CD4-positive, alpha-beta T cell treated with Interleukin-15 for 1 hour (primary cell): ENCODE results near the gene NABP2.
A peak's percentile ranks its signal among the peaks of the same experiment; 100 is the strongest.
"Not testable (repeated sequence)": the region's sequence is repeated elsewhere in the genome, so short reads cannot be mapped to it uniquely, and the experiment has no call there.

Experiments used
- DNase-seq: peaks from one replicate; pipeline ENCODE4 v3.0.0-alpha.2; 2020

Gene NABP2

GRCh38 chr12:56224102-56224701 lies at the start of gene NABP2:
Gene NABP2 (plus strand): TSS chr12:56224342. CDS start chr12:56224857, 515 bp downstream.
- DNase-seq = peak; percentile 92

- no peak for DNase-seq
Measured at GRCh38 chr12:56178347-56178746, 45.8 kb upstream of the NABP2 start.

- no peak for DNase-seq
Measured at GRCh38 chr12:56186957-56187356, 37.2 kb upstream of the NABP2 start.

GRCh38 chr12:56188131-56188777 lies 35.9 kb upstream of the NABP2 start:
- DNase-seq = no peak

GRCh38 chr12:56188778-56189098 lies 35.4 kb upstream of the NABP2 start:
- DNase-seq = no peak

- DNase-seq = peak; percentile 86
Measured at GRCh38 chr12:56189099-56189917, 34.8 kb upstream of the NABP2 start, which contains the start of gene SMARCC2. Gene SMARCC2 (minus strand): TSS chr12:56189483. CDS start chr12:56189461, 22 bp downstream.

GRCh38 chr12:56189918-56190694 lies 34.0 kb upstream of the NABP2 start:
- DNase-seq = peak; percentile 79

GRCh38 chr12:56190695-56191155 lies 33.4 kb upstream of the NABP2 start:
- DNase-seq = no peak

GRCh38 chr12:56192582-56192981 lies 31.6 kb upstream of the NABP2 start:
- no peak for DNase-seq

- DNase-seq = peak; percentile 67
Measured at GRCh38 chr12:56193025-56193578, 31.0 kb upstream of the NABP2 start.

GRCh38 chr12:56196818-56197550 lies 27.2 kb upstream of the NABP2 start:
- DNase-seq = not testable (repeated sequence)

GRCh38 chr12:56197921-56198635 lies 26.1 kb upstream of the NABP2 start:
- DNase-seq = no peak

- no peak for DNase-seq
Measured at GRCh38 chr12:56198836-56199235, 25.3 kb upstream of the NABP2 start.

- no peak for DNase-seq
Measured at GRCh38 chr12:56202366-56202765, 21.8 kb upstream of the NABP2 start.

- DNase-seq = no peak
Measured at GRCh38 chr12:56202838-56203237, 21.3 kb upstream of the NABP2 start.

- no peak for DNase-seq
Measured at GRCh38 chr12:56204275-56204674, 19.9 kb upstream of the NABP2 start.

GRCh38 chr12:56205445-56205844 lies 18.7 kb upstream of the NABP2 start:
- DNase-seq = no peak

GRCh38 chr12:56206452-56207166 lies 17.5 kb upstream of the NABP2 start:
- peak; percentile 34 for DNase-seq

GRCh38 chr12:56208006-56208405 lies 16.1 kb upstream of the NABP2 start:
- peak; percentile 57 for DNase-seq

- DNase-seq = no peak
Measured at GRCh38 chr12:56212361-56212760, 11.8 kb upstream of the NABP2 start.

GRCh38 chr12:56213878-56214277 lies 10.3 kb upstream of the NABP2 start:
- DNase-seq = no peak
